Fibroblast of lung (primary cell): ENCODE data around the gene HUS1. TPM values are rescaled to one million over a fixed set of nuclear protein-coding genes. Genes with fewer than 3 reads are reported as not detected.

Experiments used
- DNase-seq, 2 donors: peaks; one replicate each; pipeline versions ENCODE4 v3.0.0 to v3.0.0-alpha.2; 2010; ENCODE audit warnings: low read depth in 2 of 2
- H2AFZ ChIP-seq: 2 replicates; pipeline ENCODE4 v1.5.1; 2012; ENCODE audit warnings: low read length, control low read depth, inconsistent platforms
- H3K27ac ChIP-seq: 2 replicates; pipeline ENCODE4 v1.5.1; 2011; ENCODE audit warnings: low read length, control low read depth; ENCODE audit not compliant: insufficient read depth
- H3K27me3 ChIP-seq: 2 replicates; pipeline ENCODE4 v1.5.1; 2011; ENCODE audit warnings: mild to moderate bottlenecking, low read length; ENCODE audit not compliant: control insufficient read depth, insufficient read depth
- H3K36me3 ChIP-seq: 2 replicates; pipeline ENCODE4 v1.5.1; 2011; ENCODE audit warnings: low read length; ENCODE audit not compliant: control insufficient read depth, insufficient read depth
- H3K4me1 ChIP-seq: 2 replicates; pipeline ENCODE4 v1.5.1; 2011; ENCODE audit warnings: low read length; ENCODE audit not compliant: control insufficient read depth, insufficient read depth; ENCODE audit errors: extremely low read depth
- H3K4me2 ChIP-seq: 2 replicates; pipeline ENCODE4 v1.5.1; 2011; ENCODE audit warnings: low read length, control low read depth; ENCODE audit not compliant: insufficient read depth; ENCODE audit errors: extremely low read depth
- H3K4me3 ChIP-seq, 4 experiments: fragments of 200-600 bp in 1 of 4; sonication (generic) in 1 of 4; replicated peaks in 1 of 4; 2 replicates each; pipeline ENCODE4 v1.5.1; 2011 to 2016; ENCODE audit warnings: low read length in 4 of 4, low read depth in 3 of 4, mild to moderate bottlenecking in 3 of 4, control low read depth in 2 of 4, inconsistent platforms in 1 of 4, mixed read lengths in 1 of 4; ENCODE audit not compliant: insufficient read depth in 1 of 4; ENCODE audit errors: control extremely low read depth in 1 of 4
- H3K79me2 ChIP-seq: 2 replicates; pipeline ENCODE4 v1.5.1; 2012; ENCODE audit warnings: mild to moderate bottlenecking, low read length, inconsistent platforms; ENCODE audit not compliant: control insufficient read depth, insufficient read depth
- H3K9ac ChIP-seq: 2 replicates; pipeline ENCODE4 v1.5.1; 2011; ENCODE audit warnings: mild to moderate bottlenecking, low read length, control low read depth; ENCODE audit not compliant: insufficient read depth
- H3K9me3 ChIP-seq: 2 replicates; pipeline ENCODE4 v1.5.1; 2012; ENCODE audit warnings: low read depth, low read length; ENCODE audit not compliant: control insufficient read depth, insufficient read depth
- H4K20me1 ChIP-seq: 2 replicates; pipeline ENCODE4 v1.5.1; 2011; ENCODE audit warnings: low read length; ENCODE audit not compliant: control insufficient read depth, insufficient read depth; ENCODE audit errors: extremely low read depth
- CTCF ChIP-seq, 2 donors: IDR thresholded peaks in 1 of 2; conservative IDR thresholded peaks in 1 of 2; 1 replicate in 1 of 2; 2 replicates in 1 of 2; pipeline ENCODE4 v1.5.1; 2011 to 2012; ENCODE audit warnings: low read length in 2 of 2, control low read depth in 1 of 2, inconsistent platforms in 1 of 2, low read depth in 1 of 2, mild to moderate bottlenecking in 1 of 2
- EZH2 ChIP-seq: IDR thresholded peaks from 2 replicates; pipeline ENCODE4 v1.5.1; 2012; ENCODE audit warnings: low read length, control low read depth, mild to moderate bottlenecking; ENCODE audit errors: missing control alignments
- polyA plus RNA-seq, 2 donors: library from polyadenylated mRNA; depleted of rRNA in 1 of 2; stranded (reverse) in 1 of 2; unstranded in 1 of 2; fragments of >200 nt; gene quantifications; 2 replicates each; pipeline ENCODE4 v1.2.1, GENCODE V29; 2011 to 2012; ENCODE audit warnings: missing spikeins in 1 of 2
- total RNA-seq: library from RNA; depleted of rRNA; stranded (reverse); fragments of >200 nt; gene quantifications from 2 replicates; pipeline ENCODE4 v1.2.1, GENCODE V29; 2014

Gene HUS1
- total and polyA plus RNA-seq, 2 donors (not counting 1 experiment from before 2014, with no cell fraction given): 14.2 to 29.4 TPM

GRCh38 chr7:47970761-47971160 is 8.7 kb downstream of the HUS1 start:
- no peak overlapping the region for H3K4me2 ChIP-seq
- no peak overlapping the region for H2AFZ ChIP-seq
- TF ChIP-seq EZH2 (no peak), CTCF (conservative IDR thresholded peaks at IDR 0.05 in 1 of 2, IDR thresholded peaks at IDR 0.05 in 1 of 2; ENCODE audit: low read depth in 1 of 2, low read length in 2 of 2) (no peak)
- no peak overlapping the region for H3K9ac ChIP-seq
- no peaks in the 10 kb centered on the region for H3K4me1 ChIP-seq
- H3K27me3 ChIP-seq: no peaks in the 10 kb centered on the region
- peaks cover 24% of the 10 kb centered on the region for H3K36me3 ChIP-seq
- no peak overlapping the region for H3K27ac ChIP-seq
- H3K4me3 ChIP-seq: no peak overlapping the region
- no peaks in the 10 kb centered on the region for H3K9me3 ChIP-seq
- H3K79me2 ChIP-seq: no peaks in the 10 kb centered on the region
- no peak for DNase-seq
- no peaks in the 10 kb centered on the region for H4K20me1 ChIP-seq

DNA sequence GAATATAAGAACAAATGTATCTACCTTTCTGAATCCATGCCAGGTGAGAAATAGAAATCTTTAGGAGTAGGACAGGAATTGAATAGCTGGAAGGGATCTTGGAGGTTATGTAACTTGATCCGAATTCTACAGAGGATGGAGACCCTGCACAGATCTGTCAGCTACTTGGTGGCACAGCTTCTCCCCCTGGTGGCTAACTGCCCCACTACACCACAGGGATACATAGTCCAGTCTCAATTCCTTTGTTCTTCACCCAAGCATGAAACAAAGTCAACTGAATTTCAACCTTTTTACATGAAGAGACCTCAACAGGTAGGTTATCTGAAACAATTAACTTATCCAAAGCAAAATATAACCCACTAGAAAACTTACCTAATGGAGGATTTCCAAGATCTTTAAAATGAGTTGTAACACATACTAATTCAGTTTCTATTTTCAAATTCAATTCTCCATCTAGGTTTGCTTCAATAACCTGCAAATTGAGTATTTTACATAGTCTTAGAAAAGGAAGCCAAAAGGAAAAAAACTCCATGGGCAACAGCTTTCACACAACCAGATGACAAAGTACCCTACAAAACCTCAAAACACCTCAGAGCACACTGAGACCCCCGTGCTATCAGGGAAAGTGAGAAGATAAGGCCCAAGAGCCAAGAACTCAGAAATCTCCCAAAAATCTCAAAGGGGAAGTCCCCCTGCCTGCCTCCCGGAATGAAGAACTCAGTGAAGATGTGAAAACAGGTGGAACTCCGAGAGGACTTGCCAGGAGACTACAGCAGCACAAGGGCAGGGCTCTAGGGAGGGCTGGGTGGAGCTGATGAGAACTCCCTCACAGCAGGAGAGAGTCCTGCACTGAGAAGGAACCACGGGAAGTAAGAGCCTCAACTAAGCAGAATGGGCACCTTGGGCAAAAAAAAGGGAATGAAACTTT is 10.3 kb downstream of the HUS1 start:
- no peaks in the 10 kb centered on the region for H3K4me1 ChIP-seq
- TF ChIP-seq EZH2: no peak
- TF ChIP-seq CTCF (conservative IDR thresholded peaks at IDR 0.05 in 1 of 2, IDR thresholded peaks at IDR 0.05 in 1 of 2; ENCODE audit: low read depth in 1 of 2, low read length in 2 of 2): peak; percentile 94 to 97
- no peak overlapping the region for H3K27ac ChIP-seq
- H3K9ac ChIP-seq: no peak overlapping the region
- H3K27me3 ChIP-seq: no peaks in the 10 kb centered on the region
- no peaks in the 10 kb centered on the region for H4K20me1 ChIP-seq
- DNase-seq: peak; percentile 63 to 75
- H2AFZ ChIP-seq: no peak overlapping the region
- no peaks in the 10 kb centered on the region for H3K9me3 ChIP-seq
- H3K79me2 ChIP-seq: no peaks in the 10 kb centered on the region
- peaks cover 27% of the 10 kb centered on the region for H3K36me3 ChIP-seq
- H3K4me3 ChIP-seq: no peak overlapping the region
- H3K4me2 ChIP-seq: no peak overlapping the region

DNA sequence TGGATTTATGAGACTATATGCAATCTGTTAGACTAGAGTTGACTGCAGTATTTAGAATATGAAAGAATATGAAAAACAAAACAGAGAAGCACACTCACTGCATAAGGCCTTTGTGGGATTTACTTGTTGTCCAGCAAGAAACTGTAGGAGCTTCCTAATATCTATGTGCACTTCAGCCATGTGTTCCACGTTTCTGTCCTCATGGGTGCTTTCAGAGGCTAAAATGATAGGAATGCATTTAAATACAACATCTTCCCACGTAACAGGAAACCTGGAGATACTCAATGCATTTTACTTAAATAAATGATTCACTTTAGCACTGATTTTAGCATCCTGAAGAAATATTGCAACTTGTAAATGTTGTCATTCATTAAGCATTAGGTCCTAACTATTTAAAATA is 11.7 kb downstream of the HUS1 start:
- TF ChIP-seq EZH2 (no peak), CTCF (conservative IDR thresholded peaks at IDR 0.05 in 1 of 2, IDR thresholded peaks at IDR 0.05 in 1 of 2; ENCODE audit: low read depth in 1 of 2, low read length in 2 of 2) (no peak)
- H3K4me1 ChIP-seq: no peaks in the 10 kb centered on the region
- no peak overlapping the region for H3K4me2 ChIP-seq
- no peaks in the 10 kb centered on the region for H4K20me1 ChIP-seq
- no peak overlapping the region for H2AFZ ChIP-seq
- no peaks in the 10 kb centered on the region for H3K79me2 ChIP-seq
- peaks cover 22% of the 10 kb centered on the region for H3K36me3 ChIP-seq
- H3K4me3 ChIP-seq: no peak overlapping the region
- no peaks in the 10 kb centered on the region for H3K9me3 ChIP-seq
- no peak for DNase-seq
- no peaks in the 10 kb centered on the region for H3K27me3 ChIP-seq
- no peak overlapping the region for H3K27ac ChIP-seq
- H3K9ac ChIP-seq: no peak overlapping the region
